Frontal cortex (tissue), 4 donors: ENCODE data around the gene PLPPR2. TPM values are rescaled to one million over a fixed set of nuclear protein-coding genes. Genes with fewer than 3 reads are reported as not detected.
"Not testable (repeated sequence)": the region's sequence is repeated elsewhere in the genome, so short reads cannot be mapped to it uniquely, and the experiment has no call there.

Experiments
- DNase-seq, 2 donors: peaks; one replicate each; pipeline ENCODE4 v3.0.0; 2012; ENCODE audit warnings: low spot score in 2 of 2
- FAIRE-seq: peaks from 2 replicates; lab custom pipeline; 2012; peaks lifted over from hg19 to GRCh38; lab: Jason Lieb, UNC
- total RNA-seq: library from RNA; depleted of rRNA; stranded (reverse); fragments of >200 nt; gene quantifications from one replicate; pipeline ENCODE4 v1.2.3, GENCODE V29; 2014
- donor health status: control.
- donor health status: control.
- donor health status: control.

The PLPPR2 gene, protein sequence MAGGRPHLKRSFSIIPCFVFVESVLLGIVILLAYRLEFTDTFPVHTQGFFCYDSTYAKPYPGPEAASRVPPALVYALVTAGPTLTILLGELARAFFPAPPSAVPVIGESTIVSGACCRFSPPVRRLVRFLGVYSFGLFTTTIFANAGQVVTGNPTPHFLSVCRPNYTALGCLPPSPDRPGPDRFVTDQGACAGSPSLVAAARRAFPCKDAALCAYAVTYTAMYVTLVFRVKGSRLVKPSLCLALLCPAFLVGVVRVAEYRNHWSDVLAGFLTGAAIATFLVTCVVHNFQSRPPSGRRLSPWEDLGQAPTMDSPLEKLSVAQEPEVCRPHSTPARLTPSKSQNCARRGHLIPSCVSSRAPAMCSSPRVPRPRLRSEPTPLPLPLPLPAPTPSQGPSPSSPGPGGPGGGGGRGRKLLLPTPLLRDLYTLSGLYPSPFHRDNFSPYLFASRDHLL
- total RNA-seq = 30.6 TPM

DNA sequence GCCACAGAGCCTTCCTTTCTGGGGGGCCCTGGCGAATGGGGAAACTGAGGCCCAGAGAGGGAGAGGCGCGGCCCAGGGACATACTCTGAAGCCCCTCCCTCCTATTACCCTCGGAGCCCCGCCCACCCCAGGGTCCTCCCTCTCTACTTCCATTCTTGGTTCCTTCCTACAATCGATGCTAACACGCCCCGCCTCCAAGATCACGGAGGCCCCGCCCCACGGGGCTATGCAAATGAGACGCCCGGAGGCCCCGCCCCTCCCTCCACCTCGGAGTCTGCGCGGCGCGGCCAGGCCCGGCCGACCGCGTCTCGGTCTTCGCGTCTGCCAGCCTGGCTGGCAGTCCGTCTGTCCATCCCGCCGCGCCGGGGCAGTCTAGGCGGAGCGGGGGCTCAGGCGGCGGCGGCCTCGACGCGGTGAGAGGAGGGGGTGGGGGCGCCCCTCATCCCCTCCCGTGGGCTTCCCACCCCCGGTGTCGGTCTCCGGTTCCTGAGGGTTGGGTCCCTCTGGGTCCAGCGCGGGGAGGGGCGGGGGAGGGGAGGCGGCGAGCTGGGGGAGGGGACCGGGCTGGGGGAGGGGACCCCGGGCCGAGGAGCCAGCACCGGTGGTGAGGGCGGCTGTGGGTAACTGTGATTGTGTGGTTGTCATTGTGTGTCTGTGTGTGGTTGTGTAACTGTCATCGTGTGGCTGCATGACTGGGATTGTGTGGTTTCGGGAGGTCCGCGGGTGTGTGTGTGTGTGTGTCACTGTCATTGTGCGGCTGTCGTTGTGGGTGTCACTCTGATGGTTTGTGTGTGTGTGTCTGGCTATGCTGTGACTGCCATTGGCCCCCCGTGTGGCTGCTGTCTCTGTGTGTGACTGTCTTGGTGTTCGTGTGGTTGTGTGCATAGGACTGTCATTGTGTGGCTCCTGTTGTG lies at the start of gene PLPPR2:
Gene PLPPR2 (plus strand): TSS at position 273 of the 914 bp plus-strand sequence. CDS start 2,242 bp downstream, outside the sequence.
- no peak for FAIRE-seq

DNA sequence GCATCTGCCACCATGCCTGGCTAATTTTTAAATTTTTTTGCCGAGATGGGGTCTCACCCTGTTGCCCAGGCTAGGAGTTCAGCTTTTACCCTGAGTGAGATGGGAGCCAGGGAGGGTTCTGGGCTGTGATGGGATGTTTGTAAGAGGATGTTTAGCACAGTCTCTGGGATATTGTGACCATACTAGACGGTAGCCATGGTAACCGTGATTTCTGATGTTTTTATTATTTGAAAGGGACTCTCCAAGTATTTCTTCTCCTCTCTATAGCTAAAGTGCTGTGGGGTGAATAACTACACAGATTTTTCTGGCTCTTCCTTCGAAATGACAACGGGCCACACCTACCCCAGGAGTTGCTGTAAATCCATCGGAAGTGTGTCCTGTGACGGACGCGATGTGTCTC lies 48.9 kb upstream of the PLPPR2 start:
- DNase-seq = no peak
- FAIRE-seq = no peak

More for the DNA sequence above, at the start of gene PLPPR2:
- DNase-seq = peak; percentile 85 to 97

DNA sequence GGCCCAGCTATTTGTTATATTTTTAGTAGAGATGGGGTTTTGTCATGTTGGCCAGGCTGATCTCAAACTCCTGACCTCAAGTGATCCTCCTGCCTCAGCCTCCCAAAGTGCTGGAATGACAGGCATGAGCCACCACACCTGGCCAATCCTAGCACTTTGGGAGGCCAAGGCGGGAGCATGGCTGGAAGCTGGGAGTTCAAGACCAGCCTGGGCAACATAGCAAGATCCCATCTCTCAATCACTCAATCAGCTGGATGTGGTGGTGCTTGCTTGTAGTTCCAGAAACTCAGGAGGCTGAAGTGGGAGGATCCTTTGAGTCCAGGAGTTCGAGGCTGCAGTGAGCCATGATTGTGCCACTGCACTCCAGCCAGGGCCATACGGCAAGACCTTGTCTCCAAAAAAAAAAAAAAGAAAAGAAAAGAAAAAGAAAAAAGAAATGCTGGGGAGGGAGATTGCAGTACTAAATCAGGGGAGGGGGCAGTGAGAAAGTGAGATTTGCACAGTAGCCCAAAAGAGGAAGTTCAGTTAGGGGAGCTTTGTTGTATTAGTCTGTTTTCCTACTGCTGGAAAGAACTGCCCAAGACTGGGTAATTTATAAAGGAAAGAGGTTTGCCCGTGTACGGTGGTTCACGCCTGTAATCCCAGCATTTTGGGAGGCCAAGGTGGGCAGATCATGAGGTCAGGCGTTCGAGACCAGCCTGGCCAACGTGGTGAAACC lies 34.8 kb upstream of the PLPPR2 start:
- FAIRE-seq = not testable (repeated sequence)

DNA sequence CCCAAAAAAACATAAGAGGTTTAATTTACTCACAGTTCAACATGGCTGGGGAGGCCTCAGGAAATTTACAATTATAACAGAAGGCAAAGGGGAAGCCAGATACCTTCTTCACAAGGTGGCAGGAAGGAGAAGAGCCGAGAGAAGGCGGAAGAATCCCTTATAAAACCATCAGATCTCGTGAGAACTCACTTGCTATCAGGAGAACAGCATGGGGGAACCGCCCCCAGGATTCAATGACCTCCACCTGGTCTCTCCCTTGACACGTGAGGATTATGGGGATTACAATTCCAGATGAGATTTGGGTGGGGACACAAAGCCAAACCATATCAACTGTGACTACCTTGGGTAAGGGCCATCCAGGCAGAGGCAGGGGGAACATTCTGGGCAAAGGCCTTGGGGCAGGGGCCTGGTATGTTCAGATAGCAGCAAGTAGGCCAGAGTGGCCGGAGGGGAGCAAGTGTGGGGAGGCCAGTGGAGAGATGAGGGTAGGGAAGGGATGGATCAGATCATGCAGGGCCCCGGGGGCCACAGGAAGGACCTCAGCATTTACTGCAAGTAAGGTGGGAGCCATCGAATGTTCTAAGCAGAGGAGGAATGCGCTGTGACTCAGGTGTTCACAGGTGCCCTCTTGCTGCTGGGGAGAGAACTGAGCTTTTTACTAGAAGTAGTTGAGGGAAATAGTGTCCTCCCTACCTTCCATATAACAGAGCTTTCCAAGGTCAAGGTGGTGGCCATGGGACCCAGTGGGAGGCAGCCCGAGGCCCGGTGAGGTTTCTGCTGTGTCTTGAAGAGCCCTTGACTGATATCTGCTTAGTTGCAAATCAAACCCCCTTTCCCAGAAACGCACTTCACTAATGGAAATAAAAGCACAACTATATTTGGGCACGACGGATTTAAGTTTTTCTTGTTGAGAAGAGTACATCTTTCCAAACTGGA lies 33.8 kb upstream of the PLPPR2 start:
- FAIRE-seq (no peak), DNase-seq (no peak)

More for the DNA sequence above, 34.8 kb upstream of the PLPPR2 start:
- DNase-seq = not testable (repeated sequence)

DNA sequence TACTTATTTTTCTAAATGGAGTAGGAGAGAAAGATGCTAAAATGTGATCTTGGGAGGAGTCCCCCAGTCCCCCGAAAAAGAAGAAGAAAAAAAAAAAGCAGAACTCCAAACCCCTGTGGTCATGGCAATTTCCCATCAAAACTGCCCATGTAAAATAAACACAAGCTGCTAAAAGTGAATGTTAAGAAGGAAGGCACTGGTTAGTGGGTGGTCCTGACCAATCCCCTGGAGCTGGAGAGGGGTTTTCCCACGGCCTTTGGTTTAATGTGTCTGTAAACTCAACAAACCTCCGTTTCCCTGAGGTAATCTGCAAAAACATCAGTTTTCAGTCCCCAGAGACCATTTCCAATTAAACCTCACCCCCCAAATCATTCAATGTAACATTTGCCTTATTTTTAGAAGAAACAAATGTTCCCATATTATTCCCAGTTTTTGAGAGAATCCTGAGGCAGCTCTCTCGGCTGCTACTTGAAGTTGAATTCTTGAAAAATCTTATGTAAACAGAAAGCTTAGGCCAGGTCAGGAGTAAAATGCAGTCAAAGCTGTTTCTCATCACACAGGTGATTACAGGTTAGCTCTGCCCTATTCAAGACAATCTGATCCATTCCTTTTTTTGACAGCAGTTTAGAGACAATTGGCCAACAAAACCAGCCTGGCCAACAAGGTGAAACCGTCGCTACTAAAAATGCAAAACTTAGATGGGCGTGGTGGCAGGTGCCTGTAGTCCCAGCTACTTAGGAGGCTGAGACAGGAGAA lies 32.8 kb upstream of the PLPPR2 start:
- FAIRE-seq (no peak), DNase-seq (no peak)

DNA sequence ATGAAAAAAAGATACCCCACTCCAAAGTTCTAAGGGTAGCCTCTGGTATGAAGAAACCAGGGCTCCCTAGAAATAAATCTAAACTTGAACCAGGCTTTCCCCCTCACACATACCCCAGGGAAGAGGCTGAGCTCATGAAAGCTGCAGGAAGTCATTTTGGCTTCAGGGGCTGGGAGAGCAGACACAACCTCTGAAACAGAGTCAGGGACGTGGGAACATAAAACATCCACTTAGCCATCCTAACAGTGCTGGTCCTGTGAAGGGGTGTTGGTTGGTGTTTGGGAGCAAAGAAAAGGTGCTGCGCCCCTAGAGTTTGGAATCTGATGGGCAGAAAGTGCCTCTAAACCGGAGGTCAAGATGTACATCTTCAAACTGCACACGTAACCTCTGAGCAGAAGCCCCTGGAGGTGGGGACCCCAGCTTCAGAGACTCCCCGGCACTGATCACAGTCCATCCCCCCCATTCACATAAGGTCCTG lies 31.6 kb upstream of the PLPPR2 start:
- DNase-seq (no peak), FAIRE-seq (no peak)

DNA sequence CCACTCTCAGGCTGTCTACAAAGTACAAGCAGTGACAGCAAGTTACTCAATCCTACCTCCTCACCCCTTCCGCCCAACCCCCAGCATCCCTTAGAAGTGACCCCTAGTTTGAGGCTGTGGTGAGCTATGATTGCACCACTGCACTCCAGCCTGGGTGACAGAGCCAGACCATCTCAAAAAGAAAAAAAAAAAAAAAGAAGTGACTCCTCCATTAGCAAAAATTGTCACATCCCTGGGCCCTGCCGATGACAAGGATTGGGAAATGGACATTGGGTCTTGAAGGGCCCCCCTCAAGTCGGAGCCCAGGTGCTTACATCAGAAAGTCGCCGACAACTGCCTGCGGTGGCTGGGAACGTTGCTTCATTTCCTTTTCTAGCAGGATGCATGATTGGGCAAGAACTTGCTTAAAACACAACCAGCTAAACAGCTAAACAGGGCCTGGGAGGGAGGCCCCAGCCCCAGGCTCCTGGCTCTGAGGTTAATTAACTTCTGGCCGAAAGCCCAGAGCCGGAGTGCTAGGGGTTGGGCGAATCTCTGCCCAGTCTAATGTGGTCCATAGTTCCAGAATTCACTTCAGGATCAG lies 31.1 kb upstream of the PLPPR2 start:
- DNase-seq = no peak
- FAIRE-seq = no peak

DNA sequence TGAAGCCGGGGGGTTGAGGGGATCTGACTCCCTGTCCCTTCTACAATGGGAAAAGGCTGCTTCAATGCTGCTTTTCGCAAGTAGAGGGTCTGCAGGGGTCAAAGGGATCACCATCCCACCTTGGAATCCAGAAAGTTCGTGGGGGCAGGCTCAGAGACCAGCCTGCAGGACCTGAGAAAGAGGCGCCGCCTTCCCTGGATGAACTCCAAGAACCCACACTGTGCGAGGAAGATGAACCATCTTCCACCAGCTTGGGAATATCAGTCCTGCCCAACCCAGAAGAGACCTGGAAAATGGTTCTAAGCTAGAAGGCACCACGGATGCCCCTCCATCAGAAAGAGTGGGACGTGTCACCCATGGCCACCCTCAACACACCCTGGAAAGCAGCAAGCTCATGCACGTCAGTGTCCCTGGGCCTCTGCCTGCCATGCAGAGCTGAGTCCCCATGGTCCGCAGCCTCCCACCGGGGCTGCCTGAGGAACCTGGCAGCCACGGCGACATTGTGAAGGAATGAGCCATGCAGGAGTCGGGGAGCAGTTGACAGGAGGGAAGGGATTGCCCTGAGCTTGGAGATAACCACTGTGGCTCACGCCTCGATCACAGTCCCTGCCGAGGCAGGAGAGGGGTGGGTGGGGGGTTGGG lies 30.4 kb upstream of the PLPPR2 start:
- FAIRE-seq (no peak), DNase-seq (no peak)

DNA sequence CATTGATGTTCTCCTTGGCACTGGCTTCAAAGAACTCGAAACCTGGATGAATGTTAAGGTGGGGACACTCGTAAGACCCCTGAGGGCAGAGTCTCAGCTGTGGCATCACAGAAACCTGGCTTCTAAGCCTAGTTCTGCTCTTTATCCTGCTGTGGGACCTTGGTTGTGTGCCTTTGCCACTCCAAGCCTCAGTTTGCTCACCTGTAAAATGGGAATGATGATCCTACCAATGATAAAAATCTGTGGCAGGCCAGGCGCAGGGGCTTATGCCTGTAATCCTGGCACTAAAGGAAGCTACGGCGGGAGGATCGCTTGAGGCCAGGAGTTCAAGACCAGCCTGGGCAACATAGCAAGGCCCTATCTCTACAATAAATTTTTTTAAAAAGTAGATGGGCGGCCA lies 29.7 kb upstream of the PLPPR2 start:
- FAIRE-seq = no peak
- DNase-seq = no peak

DNA sequence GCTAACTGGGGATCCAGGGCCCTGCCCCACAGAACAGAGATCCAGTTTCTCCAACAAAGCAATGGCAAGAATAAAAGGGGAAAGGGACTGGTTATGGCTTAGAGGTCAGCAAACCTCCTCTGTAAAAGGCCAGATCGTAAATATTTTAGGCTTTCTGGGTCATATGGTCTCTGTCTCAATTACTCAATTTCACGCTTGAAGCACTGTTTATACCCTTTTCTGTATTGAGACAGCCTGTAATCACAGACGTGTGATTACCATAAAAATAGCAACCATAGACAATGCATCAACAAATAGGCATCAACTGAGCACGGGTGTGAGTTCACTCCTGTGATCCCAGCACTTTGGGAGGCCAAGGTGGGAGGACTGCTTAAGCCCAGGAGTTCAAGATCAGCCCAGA lies 25.1 kb upstream of the PLPPR2 start:
- FAIRE-seq (no peak), DNase-seq (no peak)

DNA sequence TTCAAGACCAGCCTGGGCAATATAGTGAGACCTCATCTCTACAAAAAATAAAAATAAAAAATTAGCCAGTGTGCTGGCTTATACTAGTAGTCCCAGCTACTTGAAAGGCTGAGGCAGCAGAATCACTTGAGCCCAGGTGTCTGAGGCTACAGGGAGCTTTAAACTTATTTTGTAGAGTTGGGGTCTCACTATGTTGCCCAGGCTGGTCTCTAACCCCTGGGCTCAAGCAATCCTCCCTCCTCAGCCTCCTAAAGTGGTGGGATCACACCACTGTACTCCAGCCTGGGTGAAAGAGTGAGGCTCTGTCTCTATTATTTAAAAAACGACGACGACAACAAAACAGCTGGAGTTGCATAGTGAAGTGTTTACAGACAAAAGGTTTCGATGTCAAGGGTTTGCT lies 23.7 kb upstream of the PLPPR2 start:
- no peak for FAIRE-seq
- no peak for DNase-seq

DNA sequence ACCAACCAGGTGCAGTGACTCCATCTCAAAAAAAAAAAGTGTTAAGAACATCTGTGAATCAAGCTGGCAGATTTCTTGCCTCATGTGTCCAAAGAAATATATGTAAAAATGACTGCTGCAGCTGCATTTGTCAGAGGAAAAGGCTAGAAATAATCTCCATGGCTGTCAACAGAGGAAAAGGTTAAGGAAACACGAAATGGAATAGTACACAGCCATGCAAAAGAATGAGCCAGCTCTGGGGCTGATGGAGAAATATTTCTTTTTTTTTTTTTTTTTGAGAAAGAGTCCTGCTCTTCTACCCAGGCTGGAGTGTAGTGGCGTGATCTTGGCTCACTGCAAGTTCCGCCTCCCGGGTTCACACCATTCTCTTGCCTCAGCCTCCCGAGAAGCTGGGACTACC lies 22.4 kb upstream of the PLPPR2 start:
- FAIRE-seq (no peak), DNase-seq (no peak)

DNA sequence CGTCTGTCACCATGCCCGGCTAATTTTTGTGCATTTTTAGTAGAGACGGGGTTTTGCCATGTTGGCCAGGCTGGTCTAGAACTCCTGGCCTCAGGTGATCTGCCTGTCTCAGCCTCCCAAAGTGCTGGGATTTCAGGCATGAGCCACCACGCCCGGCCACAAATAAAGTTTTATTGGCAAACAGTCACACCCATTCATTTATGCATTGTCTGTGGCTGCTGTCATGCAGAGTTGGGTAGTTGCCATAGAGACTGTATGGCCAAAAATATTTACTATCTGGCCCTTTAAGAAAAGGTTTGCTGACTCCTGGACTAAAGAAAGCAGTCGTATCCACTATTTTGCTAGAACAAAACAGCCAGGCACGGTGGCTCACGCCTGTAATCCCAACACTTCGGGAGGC lies 21.4 kb upstream of the PLPPR2 start:
- not testable (repeated sequence) for FAIRE-seq

DNA sequence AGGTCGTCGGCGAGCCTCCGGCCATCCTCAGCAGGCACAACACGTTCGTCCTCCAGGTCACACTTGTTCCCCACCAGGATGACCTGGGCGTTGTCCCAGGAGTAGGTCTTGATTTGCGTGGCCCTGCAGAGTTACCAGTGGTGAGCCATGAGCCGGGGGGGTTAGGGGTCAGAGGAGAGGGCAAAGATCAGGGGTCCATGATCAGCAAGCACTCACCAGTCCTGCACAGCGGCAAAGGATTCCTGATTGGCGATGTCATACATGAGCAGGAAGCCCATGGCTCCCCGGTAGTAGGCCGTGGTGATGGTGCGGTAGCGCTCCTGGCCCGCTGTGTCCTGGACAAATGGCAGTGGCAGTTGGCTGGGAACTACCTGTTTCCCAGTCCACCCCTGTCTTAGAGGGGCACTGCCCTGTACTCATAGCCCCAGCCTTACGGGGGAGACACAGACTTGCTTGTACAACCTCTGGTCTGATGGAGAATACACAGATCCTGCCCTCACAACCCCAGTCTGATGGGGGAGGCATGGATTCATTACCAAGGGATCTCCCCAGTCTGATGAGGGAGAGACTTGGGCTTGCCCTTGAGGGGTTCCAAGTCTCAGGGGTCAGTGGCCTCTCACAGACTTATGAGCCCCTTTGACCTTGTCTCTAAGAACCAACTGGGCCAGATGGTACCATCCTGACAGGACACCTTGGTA lies 19.6 kb upstream of the PLPPR2 start:
- FAIRE-seq (no peak), DNase-seq (no peak)

More for the DNA sequence above, 21.4 kb upstream of the PLPPR2 start:
- not testable (repeated sequence) for DNase-seq

DNA sequence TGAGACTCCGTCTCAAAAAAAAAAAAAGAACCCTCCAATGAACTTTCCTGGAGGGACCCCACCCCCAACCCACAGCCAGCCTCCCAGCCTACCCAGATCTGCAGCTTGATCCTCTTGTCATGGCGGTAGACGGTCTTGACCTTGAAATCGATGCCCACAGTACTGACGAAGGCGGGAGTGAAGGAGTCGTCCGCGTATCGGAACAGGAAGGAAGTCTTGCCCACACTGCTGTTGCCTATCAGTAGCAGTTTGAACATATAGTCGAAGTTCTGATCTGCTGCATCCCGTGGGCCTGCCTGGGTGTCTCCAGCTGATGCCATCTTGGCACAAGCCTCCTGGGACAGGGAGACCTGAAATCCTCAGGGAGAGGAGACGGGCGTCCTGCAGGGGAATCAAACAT lies 18.2 kb upstream of the PLPPR2 start:
- FAIRE-seq = no peak
- no peak for DNase-seq

DNA sequence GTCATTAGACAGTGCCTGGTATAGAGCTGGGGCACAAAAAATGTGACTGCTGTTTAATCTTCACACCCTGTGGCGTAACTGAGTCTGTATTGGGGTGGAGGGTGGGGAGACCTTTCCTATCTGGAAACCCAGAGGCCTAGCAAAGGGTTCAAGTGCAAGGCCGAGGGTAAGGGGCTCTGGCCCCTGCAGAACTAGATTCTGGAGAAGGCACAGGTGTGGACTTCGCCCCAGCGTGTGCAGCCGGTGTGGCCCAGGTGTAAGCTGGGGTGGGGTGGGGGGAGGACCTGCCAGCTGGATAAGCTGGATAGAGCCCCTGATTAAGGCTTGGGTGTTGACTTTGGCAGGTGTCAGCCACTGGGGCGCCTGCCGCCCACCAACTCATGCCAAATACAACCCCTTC lies 17.1 kb upstream of the PLPPR2 start:
- FAIRE-seq = no peak
- DNase-seq = no peak
